K562 (cell line): ENCODE measurements around the gene MOG. TPM values are rescaled to one million over a fixed set of nuclear protein-coding genes. Genes with fewer than 3 reads are reported as not detected.

Experiments
- PTTG1 ChIP-seq: fragments of 450-650 bp; IDR thresholded peaks from 2 replicates; pipeline ENCODE4 v1.6.1; 2016; ENCODE audit warnings: low read depth, mild to moderate bottlenecking, missing genetic modification characterization, missing compliant biosample characterization
- SAFB ChIP-seq: fragments of 200-400 bp; formaldehyde crosslinking; IDR thresholded peaks from 2 replicates; pipeline ENCODE4 v1.6.1; 2017; ENCODE audit warnings: low read depth, low read length, borderline replicate concordance
- TRIM28 ChIP-seq: fragments of 450-650 bp; IDR thresholded peaks from 2 replicates; pipeline ENCODE4 v1.6.1; 2017
- TSC22D4 ChIP-seq: fragments of 450-650 bp; IDR thresholded peaks from 2 replicates; pipeline ENCODE4 v1.6.1; 2016; ENCODE audit warnings: missing genetic modification characterization, missing biosample characterization, control low read depth
- ZNF354B ChIP-seq: fragments of 250-450 bp; sonication (Bioruptor Pico); IDR thresholded peaks from 2 replicates; pipeline ENCODE4 v1.4.0; 2020
- polyA plus RNA-seq, 8 experiments: library from polyadenylated mRNA; depleted of rRNA in 4 of 8; stranded (reverse) in 5 of 8; unstranded in 3 of 8; fragments of >200 nt; fragmentation: Nextera tagmentation in 2 of 8; fragmentation: Illumina TruSeq in 1 of 8; extraction: Ambion mirVana in 2 of 8; extraction: Trizol in 1 of 8; gene quantifications; 2 replicates each; pipeline versions ENCODE4 v1.2.1 to v1.2.3, GENCODE V29; 2011 to 2014; ENCODE audit warnings: inconsistent platforms in 1 of 8, missing spikeins in 1 of 8
- total RNA-seq, 7 experiments: library from RNA; depleted of rRNA in 6 of 7; stranded (reverse); fragments of >200 nt in 6 of 7; fragmentation: Illumina TruSeq in 2 of 7; extraction: Trizol in 2 of 7; gene quantifications; 2 replicates each; pipeline versions ENCODE4 v1.2.1 to v1.2.3, GENCODE V29; 2011 to 2021; ENCODE audit warnings: low replicate concordance in 1 of 7
- TF ChIP-seq, protein P1 (sequence below): fragments of 250-450 bp; sonication (Bioruptor Pico); IDR thresholded peaks from 2 replicates; pipeline ENCODE4 v1.5.0; 2021; ENCODE audit warnings: mild to moderate bottlenecking, moderate library complexity
- TF ChIP-seq, protein P2 (sequence below): fragments of 250-450 bp; sonication (Bioruptor Pico); IDR thresholded peaks from 2 replicates; pipeline ENCODE4 v1.8.0; 2021; ENCODE audit warnings: borderline replicate concordance, mild to moderate bottlenecking, moderate library complexity; ENCODE audit not compliant: poor library complexity, severe bottlenecking
- TF ChIP-seq, protein P3 (sequence below): fragments of 450-650 bp; IDR thresholded peaks from 2 replicates; pipeline ENCODE4 v1.6.1; 2017; ENCODE audit warnings: antibody characterized with exemption
- TF ChIP-seq, protein P4 (sequence below): fragments of 250-450 bp; sonication (Bioruptor Pico); IDR thresholded peaks from 2 replicates; pipeline ENCODE4 v1.4.0; 2020
- TF ChIP-seq, protein P5 (sequence below), 2 experiments: fragments of 150-350 bp in 1 of 2; IDR thresholded peaks; 2 replicates each; pipeline ENCODE4 v1.6.1; 2012 to 2016; ENCODE audit warnings: low read depth in 2 of 2, low read length in 2 of 2, mild to moderate bottlenecking in 1 of 2, moderate library complexity in 1 of 2

The MOG gene
- total and polyA plus RNA-seq, 9 of the 15 experiments (the other 6 are each of a cell fraction or from before 2014, with no cell fraction given) = not detected

DNA sequence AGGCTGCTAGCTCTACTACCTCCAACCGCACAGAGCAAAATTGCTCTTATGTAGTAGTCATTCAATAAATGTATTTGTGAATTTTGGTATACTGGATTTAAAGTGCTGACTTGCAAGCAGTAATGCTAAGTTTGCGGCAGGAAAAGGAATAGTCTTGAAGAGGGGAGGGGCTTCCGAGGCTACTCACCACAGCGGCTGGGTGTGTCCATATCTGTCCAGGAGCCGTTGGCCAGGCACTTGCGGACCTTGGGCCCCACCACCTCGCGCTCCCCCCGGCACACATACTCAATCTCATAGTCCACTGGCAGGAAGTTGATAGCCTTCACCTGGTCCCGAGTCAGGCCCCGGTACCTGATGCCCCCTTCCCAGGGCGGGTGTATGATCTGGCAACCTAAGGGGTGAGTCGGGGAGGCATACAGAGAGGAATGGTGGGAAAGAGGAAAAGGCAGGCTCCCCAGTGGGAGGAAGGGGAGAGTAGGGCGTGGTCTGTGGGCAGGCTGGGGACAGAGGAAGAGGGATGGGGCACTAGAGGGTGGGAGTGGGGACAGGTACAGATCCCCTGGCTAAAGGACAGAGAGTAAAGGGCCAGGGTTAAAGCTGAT lies 25.6 kb upstream of the MOG start (continued):
- TF ChIP-seq, protein P1, sequence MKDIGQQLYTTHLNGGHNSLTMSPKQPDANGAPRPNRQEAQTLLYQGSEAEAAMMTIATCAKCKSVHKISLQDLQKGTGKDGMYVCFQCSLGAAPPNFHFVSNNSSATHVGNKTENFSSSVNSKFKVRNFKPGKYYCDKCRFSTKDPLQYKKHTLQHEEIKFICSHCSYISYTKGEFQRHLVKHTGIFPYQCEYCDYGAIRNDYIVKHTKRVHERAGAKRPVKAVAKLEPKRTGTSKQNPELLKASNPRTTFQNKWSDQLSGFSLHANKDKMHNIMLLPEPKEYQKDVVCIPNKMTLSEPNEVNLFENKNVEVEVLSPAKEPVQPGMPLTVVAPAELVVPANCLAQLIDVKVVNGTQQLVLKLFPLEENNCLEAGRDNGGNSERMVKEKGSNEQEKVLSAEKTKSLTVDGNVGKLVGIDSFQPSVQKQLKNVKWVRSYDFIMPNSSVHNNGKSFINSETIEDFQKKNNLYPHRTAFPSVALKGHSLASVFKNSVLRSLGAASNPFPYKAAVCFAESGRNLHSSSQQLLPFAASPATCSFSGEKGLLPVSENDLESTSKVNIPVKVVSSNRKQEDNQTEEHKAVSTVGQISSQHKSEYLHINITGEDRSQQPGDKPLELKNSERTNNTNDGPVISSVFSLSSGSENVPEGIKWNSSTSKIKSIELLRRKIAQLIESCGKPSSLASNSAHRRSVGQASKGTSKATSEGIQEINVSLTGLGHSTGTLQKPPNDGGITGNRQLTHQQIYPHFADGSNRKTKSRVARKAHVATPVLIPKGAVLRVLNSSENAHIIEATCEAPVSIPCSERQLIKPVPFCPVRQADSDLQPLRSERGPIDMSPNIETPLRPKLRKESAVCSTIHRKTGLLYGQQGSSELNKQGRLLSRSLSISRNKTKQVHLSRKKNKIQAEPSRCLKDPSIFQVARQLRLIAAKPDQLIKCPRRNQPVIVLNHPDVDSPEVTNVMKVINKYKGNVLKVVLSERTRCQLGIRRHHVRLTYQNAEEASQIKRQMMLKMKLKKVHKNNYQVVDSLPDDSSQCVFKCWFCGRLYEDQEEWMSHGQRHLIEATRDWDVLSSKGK (CRISPR knock-in tag) = no peak
- TF ChIP-seq, protein P2, sequence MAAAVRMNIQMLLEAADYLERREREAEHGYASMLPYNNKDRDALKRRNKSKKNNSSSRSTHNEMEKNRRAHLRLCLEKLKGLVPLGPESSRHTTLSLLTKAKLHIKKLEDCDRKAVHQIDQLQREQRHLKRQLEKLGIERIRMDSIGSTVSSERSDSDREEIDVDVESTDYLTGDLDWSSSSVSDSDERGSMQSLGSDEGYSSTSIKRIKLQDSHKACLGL (CRISPR knock-in tag) = no peak
- TF ChIP-seq PTTG1 (tag) = no peak
- TF ChIP-seq, protein P3, sequence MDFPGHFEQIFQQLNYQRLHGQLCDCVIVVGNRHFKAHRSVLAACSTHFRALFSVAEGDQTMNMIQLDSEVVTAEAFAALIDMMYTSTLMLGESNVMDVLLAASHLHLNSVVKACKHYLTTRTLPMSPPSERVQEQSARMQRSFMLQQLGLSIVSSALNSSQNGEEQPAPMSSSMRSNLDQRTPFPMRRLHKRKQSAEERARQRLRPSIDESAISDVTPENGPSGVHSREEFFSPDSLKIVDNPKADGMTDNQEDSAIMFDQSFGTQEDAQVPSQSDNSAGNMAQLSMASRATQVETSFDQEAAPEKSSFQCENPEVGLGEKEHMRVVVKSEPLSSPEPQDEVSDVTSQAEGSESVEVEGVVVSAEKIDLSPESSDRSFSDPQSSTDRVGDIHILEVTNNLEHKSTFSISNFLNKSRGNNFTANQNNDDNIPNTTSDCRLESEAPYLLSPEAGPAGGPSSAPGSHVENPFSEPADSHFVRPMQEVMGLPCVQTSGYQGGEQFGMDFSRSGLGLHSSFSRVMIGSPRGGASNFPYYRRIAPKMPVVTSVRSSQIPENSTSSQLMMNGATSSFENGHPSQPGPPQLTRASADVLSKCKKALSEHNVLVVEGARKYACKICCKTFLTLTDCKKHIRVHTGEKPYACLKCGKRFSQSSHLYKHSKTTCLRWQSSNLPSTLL = no peak
- TF ChIP-seq ZNF354B (CRISPR knock-in tag) = no peak
- TF ChIP-seq, protein P4, sequence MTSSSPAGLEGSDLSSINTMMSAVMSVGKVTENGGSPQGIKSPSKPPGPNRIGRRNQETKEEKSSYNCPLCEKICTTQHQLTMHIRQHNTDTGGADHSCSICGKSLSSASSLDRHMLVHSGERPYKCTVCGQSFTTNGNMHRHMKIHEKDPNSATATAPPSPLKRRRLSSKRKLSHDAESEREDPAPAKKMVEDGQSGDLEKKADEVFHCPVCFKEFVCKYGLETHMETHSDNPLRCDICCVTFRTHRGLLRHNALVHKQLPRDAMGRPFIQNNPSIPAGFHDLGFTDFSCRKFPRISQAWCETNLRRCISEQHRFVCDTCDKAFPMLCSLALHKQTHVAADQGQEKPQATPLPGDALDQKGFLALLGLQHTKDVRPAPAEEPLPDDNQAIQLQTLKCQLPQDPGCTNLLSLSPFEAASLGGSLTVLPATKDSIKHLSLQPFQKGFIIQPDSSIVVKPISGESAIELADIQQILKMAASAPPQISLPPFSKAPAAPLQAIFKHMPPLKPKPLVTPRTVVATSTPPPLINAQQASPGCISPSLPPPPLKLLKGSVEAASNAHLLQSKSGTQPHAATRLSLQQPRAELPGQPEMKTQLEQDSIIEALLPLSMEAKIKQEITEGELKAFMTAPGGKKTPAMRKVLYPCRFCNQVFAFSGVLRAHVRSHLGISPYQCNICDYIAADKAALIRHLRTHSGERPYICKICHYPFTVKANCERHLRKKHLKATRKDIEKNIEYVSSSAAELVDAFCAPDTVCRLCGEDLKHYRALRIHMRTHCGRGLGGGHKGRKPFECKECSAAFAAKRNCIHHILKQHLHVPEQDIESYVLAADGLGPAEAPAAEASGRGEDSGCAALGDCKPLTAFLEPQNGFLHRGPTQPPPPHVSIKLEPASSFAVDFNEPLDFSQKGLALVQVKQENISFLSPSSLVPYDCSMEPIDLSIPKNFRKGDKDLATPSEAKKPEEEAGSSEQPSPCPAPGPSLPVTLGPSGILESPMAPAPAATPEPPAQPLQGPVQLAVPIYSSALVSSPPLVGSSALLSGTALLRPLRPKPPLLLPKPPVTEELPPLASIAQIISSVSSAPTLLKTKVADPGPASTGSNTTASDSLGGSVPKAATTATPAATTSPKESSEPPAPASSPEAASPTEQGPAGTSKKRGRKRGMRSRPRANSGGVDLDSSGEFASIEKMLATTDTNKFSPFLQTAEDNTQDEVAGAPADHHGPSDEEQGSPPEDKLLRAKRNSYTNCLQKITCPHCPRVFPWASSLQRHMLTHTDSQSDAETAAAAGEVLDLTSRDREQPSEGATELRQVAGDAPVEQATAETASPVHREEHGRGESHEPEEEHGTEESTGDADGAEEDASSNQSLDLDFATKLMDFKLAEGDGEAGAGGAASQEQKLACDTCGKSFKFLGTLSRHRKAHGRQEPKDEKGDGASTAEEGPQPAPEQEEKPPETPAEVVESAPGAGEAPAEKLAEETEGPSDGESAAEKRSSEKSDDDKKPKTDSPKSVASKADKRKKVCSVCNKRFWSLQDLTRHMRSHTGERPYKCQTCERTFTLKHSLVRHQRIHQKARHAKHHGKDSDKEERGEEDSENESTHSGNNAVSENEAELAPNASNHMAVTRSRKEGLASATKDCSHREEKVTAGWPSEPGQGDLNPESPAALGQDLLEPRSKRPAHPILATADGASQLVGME (CRISPR knock-in tag) = 0 out of 2 replicates have a peak, but pooled peaks have one; percentile 33
- TF ChIP-seq SAFB = no peak
- no peak for TF ChIP-seq TSC22D4
- TF ChIP-seq, protein P5, sequence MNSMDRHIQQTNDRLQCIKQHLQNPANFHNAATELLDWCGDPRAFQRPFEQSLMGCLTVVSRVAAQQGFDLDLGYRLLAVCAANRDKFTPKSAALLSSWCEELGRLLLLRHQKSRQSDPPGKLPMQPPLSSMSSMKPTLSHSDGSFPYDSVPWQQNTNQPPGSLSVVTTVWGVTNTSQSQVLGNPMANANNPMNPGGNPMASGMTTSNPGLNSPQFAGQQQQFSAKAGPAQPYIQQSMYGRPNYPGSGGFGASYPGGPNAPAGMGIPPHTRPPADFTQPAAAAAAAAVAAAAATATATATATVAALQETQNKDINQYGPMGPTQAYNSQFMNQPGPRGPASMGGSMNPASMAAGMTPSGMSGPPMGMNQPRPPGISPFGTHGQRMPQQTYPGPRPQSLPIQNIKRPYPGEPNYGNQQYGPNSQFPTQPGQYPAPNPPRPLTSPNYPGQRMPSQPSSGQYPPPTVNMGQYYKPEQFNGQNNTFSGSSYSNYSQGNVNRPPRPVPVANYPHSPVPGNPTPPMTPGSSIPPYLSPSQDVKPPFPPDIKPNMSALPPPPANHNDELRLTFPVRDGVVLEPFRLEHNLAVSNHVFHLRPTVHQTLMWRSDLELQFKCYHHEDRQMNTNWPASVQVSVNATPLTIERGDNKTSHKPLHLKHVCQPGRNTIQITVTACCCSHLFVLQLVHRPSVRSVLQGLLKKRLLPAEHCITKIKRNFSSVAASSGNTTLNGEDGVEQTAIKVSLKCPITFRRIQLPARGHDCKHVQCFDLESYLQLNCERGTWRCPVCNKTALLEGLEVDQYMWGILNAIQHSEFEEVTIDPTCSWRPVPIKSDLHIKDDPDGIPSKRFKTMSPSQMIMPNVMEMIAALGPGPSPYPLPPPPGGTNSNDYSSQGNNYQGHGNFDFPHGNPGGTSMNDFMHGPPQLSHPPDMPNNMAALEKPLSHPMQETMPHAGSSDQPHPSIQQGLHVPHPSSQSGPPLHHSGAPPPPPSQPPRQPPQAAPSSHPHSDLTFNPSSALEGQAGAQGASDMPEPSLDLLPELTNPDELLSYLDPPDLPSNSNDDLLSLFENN (IDR thresholded peaks at IDR 0.05; ENCODE audit: low read depth in 2 of 2, low read length in 2 of 2) = no peak
- TF ChIP-seq TRIM28 = no peak
